WTC11 (cell line): ENCODE results near the gene NUAK1.

Experiments used
- CTCF ChIP-seq: fragments of 200-600 bp; IDR thresholded peaks from 2 replicates; pipeline ENCODE4 v1.8.0; 2022; ENCODE audit warnings: antibody characterized with exemption
- EMX1 ChIP-seq: fragments of 250-450 bp; sonication (Bioruptor Pico); IDR thresholded peaks from 2 replicates; pipeline ENCODE4 v1.8.0; 2021; ENCODE audit warnings: mild to moderate bottlenecking
- FOXP1 ChIP-seq: sonication (generic); formaldehyde crosslinking; IDR thresholded peaks from 2 replicates; pipeline ENCODE4 v1.8.0; 2022; ENCODE audit warnings: missing genetic modification reagents, mild to moderate bottlenecking, moderate library complexity, borderline replicate concordance
- TCF7 ChIP-seq: sonication (generic); formaldehyde crosslinking; IDR thresholded peaks from 2 replicates; pipeline ENCODE4 v1.8.0; 2022; ENCODE audit warnings: mild to moderate bottlenecking, low read depth, missing genetic modification reagents, moderate library complexity
- TEAD1 ChIP-seq: sonication (generic); formaldehyde crosslinking; IDR thresholded peaks from 2 replicates; pipeline ENCODE4 v1.8.0; 2022; ENCODE audit warnings: mild to moderate bottlenecking, missing genetic modification reagents
- TP53 ChIP-seq: sonication (generic); formaldehyde crosslinking; IDR thresholded peaks from 2 replicates; pipeline ENCODE4 v1.8.1; 2023; ENCODE audit warnings: mild to moderate bottlenecking, missing genetic modification reagents
- ZNF232 ChIP-seq: sonication (generic); formaldehyde crosslinking; IDR thresholded peaks from 2 replicates; pipeline ENCODE4 v1.8.0; 2022; ENCODE audit warnings: mild to moderate bottlenecking, missing genetic modification reagents
- TF ChIP-seq, protein P1 (sequence below): sonication (generic); formaldehyde crosslinking; conservative IDR thresholded peaks from 2 replicates; pipeline ENCODE4 v1.8.1; 2022; ENCODE audit warnings: mild to moderate bottlenecking, missing genetic modification reagents
- TF ChIP-seq, protein P2 (sequence below): sonication (generic); formaldehyde crosslinking; IDR thresholded peaks from 2 replicates; pipeline ENCODE4 v1.8.0; 2022; ENCODE audit warnings: mild to moderate bottlenecking, missing genetic modification reagents

- TF ChIP-seq EMX1 (CRISPR knock-in tag) (no peak), CTCF (no peak), TEAD1 (CRISPR knock-in tag) (no peak), TCF7 (no peak), FOXP1 (no peak), ZNF232 (no peak), TP53 (no peak)
- TF ChIP-seq, protein P1, sequence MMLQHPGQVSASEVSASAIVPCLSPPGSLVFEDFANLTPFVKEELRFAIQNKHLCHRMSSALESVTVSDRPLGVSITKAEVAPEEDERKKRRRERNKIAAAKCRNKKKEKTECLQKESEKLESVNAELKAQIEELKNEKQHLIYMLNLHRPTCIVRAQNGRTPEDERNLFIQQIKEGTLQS, result no peak
- TF ChIP-seq, protein P2, sequence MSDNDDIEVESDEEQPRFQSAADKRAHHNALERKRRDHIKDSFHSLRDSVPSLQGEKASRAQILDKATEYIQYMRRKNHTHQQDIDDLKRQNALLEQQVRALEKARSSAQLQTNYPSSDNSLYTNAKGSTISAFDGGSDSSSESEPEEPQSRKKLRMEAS (CRISPR knock-in tag), result no peak
These were observed 32.6 kb downstream of the NUAK1 start for GRCh38 chr12:106106061-106106566.
